HG02623 (cell line): ENCODE results near the gene MYO15B.

Experiments
- ATAC-seq: cut with Tn5 transposase; IDR thresholded peaks from one replicate; pipeline ENCODE4 v1.9.1; 2021; ENCODE audit warnings: moderate library complexity; ENCODE audit not compliant: unreplicated experiment

MYO15B gene

GRCh38 chr17:75587675-75588595 is at the start of gene MYO15B:
MYO15B (plus strand) TSS chr17:75587800; CDS start chr17:75588058, 258 bp downstream.
- no peak for ATAC-seq

- ATAC-seq = no peak
These were observed 47.5 kb upstream of the MYO15B start for GRCh38 chr17:75539967-75540729.

- ATAC-seq = no peak
These were observed 46.6 kb upstream of the MYO15B start for GRCh38 chr17:75540923-75541503.

- no peak for ATAC-seq
These were observed 45.4 kb upstream of the MYO15B start for GRCh38 chr17:75542229-75542628.

- no peak for ATAC-seq
These were observed 44.8 kb upstream of the MYO15B start for GRCh38 chr17:75542728-75543336.

GRCh38 chr17:75544250-75544649 is 43.4 kb upstream of the MYO15B start:
- no peak for ATAC-seq

GRCh38 chr17:75546181-75546580 is 41.4 kb upstream of the MYO15B start:
- no peak for ATAC-seq

GRCh38 chr17:75547091-75547490 is 40.5 kb upstream of the MYO15B start:
- no peak for ATAC-seq

GRCh38 chr17:75548813-75549212 is 38.8 kb upstream of the MYO15B start:
- no peak for ATAC-seq

GRCh38 chr17:75549246-75550138 is 38.1 kb upstream of the MYO15B start:
- ATAC-seq = no peak

- ATAC-seq = no peak
These were observed 37.5 kb upstream of the MYO15B start for GRCh38 chr17:75550139-75550465.

GRCh38 chr17:75551266-75551665 is 36.3 kb upstream of the MYO15B start:
- ATAC-seq = no peak

GRCh38 chr17:75552425-75553294 is 34.9 kb upstream of the MYO15B start:
- ATAC-seq = no peak

- ATAC-seq = no peak
These were observed 34.1 kb upstream of the MYO15B start for GRCh38 chr17:75553295-75554110.

GRCh38 chr17:75555679-75556153 is 31.9 kb upstream of the MYO15B start:
- no peak for ATAC-seq

- no peak for ATAC-seq
These were observed 30.3 kb upstream of the MYO15B start for GRCh38 chr17:75557075-75557851.

- ATAC-seq = no peak
These were observed 29.5 kb upstream of the MYO15B start for GRCh38 chr17:75557852-75558665.
